Activated T-helper 1 cell treated with anti-CD3 and anti-CD28 coated beads, Interleukin-12 subunit alpha, Interleukin-12 subunit beta, Interleukin-2, Interleukin-4 antibody, amounts not matched to agents 30 ng/mL and 10 ng/mL and 1 ng/mL, durations not matched to agents 14 hours and 24 hours and 36 hours (primary cell): ENCODE results near the gene B4GALNT4. TPM values are rescaled to one million over a fixed set of nuclear protein-coding genes. Genes with fewer than 3 reads are reported as not detected.
"Not testable (repeated sequence)": the region's sequence is repeated elsewhere in the genome, so short reads cannot be mapped to it uniquely, and the experiment has no call there.

Experiments used
- DNase-seq: peaks from one replicate; pipeline ENCODE4 v3.0.0; 2021; ENCODE audit warnings: low spot score
- H3K27ac Mint-ChIP-seq: one replicate; pipeline ENCODE4 v1.8.0; 2021; ENCODE audit warnings: mild to moderate bottlenecking, mixed read lengths
- H3K27me3 Mint-ChIP-seq: one replicate; pipeline ENCODE4 v1.8.0; 2022; ENCODE audit warnings: mild to moderate bottlenecking, moderate library complexity, mixed read lengths; ENCODE audit not compliant: insufficient read depth
- H3K36me3 Mint-ChIP-seq: one replicate; pipeline ENCODE4 v1.8.0; 2021; ENCODE audit warnings: low read depth, mixed read lengths
- H3K4me1 Mint-ChIP-seq: one replicate; pipeline ENCODE4 v1.8.0; 2021; ENCODE audit warnings: low read depth, mixed read lengths
- H3K4me3 Mint-ChIP-seq: one replicate; pipeline ENCODE4 v1.8.0; 2021; ENCODE audit warnings: mild to moderate bottlenecking, moderate library complexity, mixed read lengths
- H3K9me3 Mint-ChIP-seq: one replicate; pipeline ENCODE4 v1.8.0; 2021; ENCODE audit warnings: mixed read lengths
- intact Hi-C: fragments of 100-400 bp; cut with micrococcal nuclease; formaldehyde crosslinking; loops from one replicate; pipeline ENCODE4 v1.15.1; 2024
- total RNA-seq: library from RNA; stranded (reverse); gene quantifications from 2 replicates; pipeline ENCODE4 v1.2.3, GENCODE V29; 2022

Gene B4GALNT4
- total RNA-seq, 1 donor from 2014 or later = 3.8 TPM

- intact Hi-C loops = loop anchor here (5.0 kb wide), 4 partner anchors 71 to 149 kb away; partner anchors contain the start of genes PGGHG, PSMD13, RNH1 and SIRT3
Measured at GRCh38 chr11:358129-358800, 11.0 kb upstream of the B4GALNT4 start.

GRCh38 chr11:359181-359714 is 10.1 kb upstream of the B4GALNT4 start:
- no peaks in the 10 kb centered on the region for H3K9me3 Mint-ChIP-seq
- DNase-seq = no peak
- no peaks in the 10 kb centered on the region for H3K36me3 Mint-ChIP-seq
- intact Hi-C loops = loop anchor here (5.0 kb wide), 4 partner anchors 72 to 148 kb away; partner anchors contain the start of genes PGGHG, PSMD13, RNH1 and SIRT3
- H3K4me1 Mint-ChIP-seq = peaks cover 6% of the 10 kb centered on the region
- H3K27ac Mint-ChIP-seq = peak overlapping the region; percentile 20
- H3K4me3 Mint-ChIP-seq = no peak overlapping the region
- peaks cover 3% of the 10 kb centered on the region for H3K27me3 Mint-ChIP-seq

More at GRCh38 chr11:358129-358800, 11.0 kb upstream of the B4GALNT4 start:
- no peak for DNase-seq
- H3K36me3 Mint-ChIP-seq = no peaks in the 10 kb centered on the region
- no peak overlapping the region for H3K27ac Mint-ChIP-seq
- H3K27me3 Mint-ChIP-seq = peaks cover 3% of the 10 kb centered on the region
- H3K4me3 Mint-ChIP-seq = no peak overlapping the region
- peaks cover 13% of the 10 kb centered on the region for H3K4me1 Mint-ChIP-seq
- no peaks in the 10 kb centered on the region for H3K9me3 Mint-ChIP-seq

GRCh38 chr11:360326-361280 is 8.7 kb upstream of the B4GALNT4 start:
- H3K4me1 Mint-ChIP-seq = no peaks in the 10 kb centered on the region
- no peak overlapping the region for H3K27ac Mint-ChIP-seq
- no peak overlapping the region for H3K4me3 Mint-ChIP-seq
- intact Hi-C loops = no loop called here
- DNase-seq = no peak
- no peaks in the 10 kb centered on the region for H3K9me3 Mint-ChIP-seq
- H3K36me3 Mint-ChIP-seq = no peaks in the 10 kb centered on the region
- peaks cover 3% of the 10 kb centered on the region for H3K27me3 Mint-ChIP-seq

- intact Hi-C loops = no loop called here
- Mint-ChIP-seq H3K9me3 (no peaks in the 10 kb centered on the region), H3K27me3 (peaks cover 25% of the 10 kb centered on the region), H3K36me3 (no peaks in the 10 kb centered on the region), H3K27ac (no peak overlapping the region), H3K4me1 (no peaks in the 10 kb centered on the region), H3K4me3 (no peak overlapping the region)
- DNase-seq = no peak
Measured at GRCh38 chr11:362642-363442, 6.5 kb upstream of the B4GALNT4 start.

GRCh38 chr11:363443-363805 is 5.9 kb upstream of the B4GALNT4 start:
- H3K27me3 Mint-ChIP-seq = peaks cover 31% of the 10 kb centered on the region
- H3K4me1 Mint-ChIP-seq, DNase-seq, H3K4me3 Mint-ChIP-seq, H3K9me3 Mint-ChIP-seq, H3K27ac Mint-ChIP-seq, intact Hi-C loops, H3K36me3 Mint-ChIP-seq: not testable (repeated sequence)

- Mint-ChIP-seq H3K27ac (no peak overlapping the region), H3K9me3 (no peaks in the 10 kb centered on the region), H3K4me3 (no peak overlapping the region), H3K36me3 (no peaks in the 10 kb centered on the region), H3K27me3 (peaks cover 34% of the 10 kb centered on the region), H3K4me1 (no peaks in the 10 kb centered on the region)
- intact Hi-C loops = no loop called here
- DNase-seq = no peak
Measured at GRCh38 chr11:363948-364761, 5.1 kb upstream of the B4GALNT4 start.

GRCh38 chr11:364991-365725 is 4.1 kb upstream of the B4GALNT4 start:
- Mint-ChIP-seq H3K9me3 (no peaks in the 10 kb centered on the region), H3K4me3 (no peak overlapping the region), H3K4me1 (no peaks in the 10 kb centered on the region), H3K27ac (no peak overlapping the region), H3K36me3 (no peaks in the 10 kb centered on the region), H3K27me3 (peaks cover 31% of the 10 kb centered on the region)
- intact Hi-C loops = no loop called here
- no peak for DNase-seq

GRCh38 chr11:365831-366230 is 3.5 kb upstream of the B4GALNT4 start:
- no peak overlapping the region for H3K27ac Mint-ChIP-seq
- peaks cover 38% of the 10 kb centered on the region for H3K27me3 Mint-ChIP-seq
- no peak overlapping the region for H3K4me3 Mint-ChIP-seq
- no peaks in the 10 kb centered on the region for H3K9me3 Mint-ChIP-seq
- H3K4me1 Mint-ChIP-seq = no peaks in the 10 kb centered on the region
- DNase-seq = no peak
- H3K36me3 Mint-ChIP-seq = no peaks in the 10 kb centered on the region
- intact Hi-C loops = no loop called here

GRCh38 chr11:367956-368413 is 1.3 kb upstream of the B4GALNT4 start:
- Mint-ChIP-seq H3K27ac (peak overlapping the region; percentile 1), H3K27me3 (peaks cover 44% of the 10 kb centered on the region), H3K9me3 (no peaks in the 10 kb centered on the region), H3K36me3 (no peaks in the 10 kb centered on the region), H3K4me1 (no peaks in the 10 kb centered on the region), H3K4me3 (peak overlapping the region; percentile 66)
- DNase-seq = no peak
- intact Hi-C loops = no loop called here

GRCh38 chr11:368414-369335 is 624 bp upstream of the B4GALNT4 start:
- Mint-ChIP-seq H3K4me3 (peak overlapping the region; percentile 81), H3K27ac (peak overlapping the region; percentile 61), H3K9me3 (no peaks in the 10 kb centered on the region), H3K27me3 (peaks cover 44% of the 10 kb centered on the region), H3K36me3 (no peaks in the 10 kb centered on the region), H3K4me1 (no peaks in the 10 kb centered on the region)
- intact Hi-C loops = no loop called here
- no peak for DNase-seq
